H1 (cell line): Measurements from ENCODE around the gene ETNK1. TPM values are rescaled to one million over a fixed set of nuclear protein-coding genes. Genes with fewer than 3 reads are reported as not detected.
"Not testable (repeated sequence)": the region's sequence is repeated elsewhere in the genome, so short reads cannot be mapped to it uniquely, and the experiment has no call there.

Experiments used
- CTCF ChIA-PET: fragments of 300-600 bp; sonication (Branson Sonifier 250); formaldehyde crosslinking; loops from one replicate; lab custom pipeline; 2021; ENCODE audit not compliant: partially characterized antibody; lab: Charles Lee
- POLR2A ChIA-PET: fragments of 300-600 bp; sonication (Branson Sonifier 250); formaldehyde crosslinking; loops from one replicate; lab custom pipeline; 2021; ENCODE audit warnings: inconsistent platforms; ENCODE audit not compliant: partially characterized antibody; lab: Charles Lee
- DNase-seq, 2 experiments: peaks; one replicate each; pipeline versions ENCODE4 v3.0.0 to v3.0.0-alpha.2; 2010 to 2022; ENCODE audit warnings: low spot score in 2 of 2, low read depth in 1 of 2, mixed read lengths in 1 of 2
- FAIRE-seq: peaks from 2 replicates; lab custom pipeline; 2011; peaks lifted over from hg19 to GRCh38; lab: Jason Lieb, UNC
- H2AFZ ChIP-seq: 2 replicates; pipeline ENCODE4 v1.8.1; 2012; ENCODE audit warnings: low read length, inconsistent platforms
- H2AK5ac ChIP-seq: 2 replicates; pipeline ENCODE4 v1.6.1; 2013; ENCODE audit warnings: low read depth, low read length
- H2BK120ac ChIP-seq: replicated peaks from 2 replicates; pipeline ENCODE3; 2013; ENCODE audit warnings: low read depth, low read length, inconsistent platforms
- H2BK12ac ChIP-seq: 2 replicates; pipeline ENCODE4 v1.6.1; 2013; ENCODE audit warnings: low read depth, low read length
- H2BK15ac ChIP-seq: 2 replicates; pipeline ENCODE4 v1.6.1; 2013; ENCODE audit warnings: low read length
- H2BK20ac ChIP-seq: 2 replicates; pipeline ENCODE4 v1.6.1; 2013; ENCODE audit warnings: low read length
- H2BK5ac ChIP-seq: 2 replicates; pipeline ENCODE4 v1.6.1; 2013; ENCODE audit warnings: low read depth, low read length
- H3K14ac ChIP-seq: 2 replicates; pipeline ENCODE4 v1.6.1; 2013; ENCODE audit warnings: inconsistent platforms; ENCODE audit not compliant: insufficient read length
- H3K18ac ChIP-seq: 2 replicates; pipeline ENCODE4 v1.6.1; 2013; ENCODE audit warnings: low read length; ENCODE audit errors: extremely low read depth
- H3K23ac ChIP-seq: 2 replicates; pipeline ENCODE4 v1.6.1; 2013; ENCODE audit warnings: inconsistent platforms; ENCODE audit not compliant: insufficient read length
- H3K23me2 ChIP-seq: 2 replicates; pipeline ENCODE4 v1.6.1; 2013; ENCODE audit warnings: low read depth, low read length
- H3K27ac ChIP-seq: 2 replicates; pipeline ENCODE4 v1.6.1; 2011; ENCODE audit warnings: low read depth, low read length, inconsistent platforms
- H3K27me3 ChIP-seq, 4 experiments: replicated peaks in 1 of 4; 1 replicate in 1 of 4; 2 replicates in 3 of 4; pipeline versions ENCODE4 v1.6.1 to v1.8.1; 2011 to 2013; ENCODE audit warnings: low read length in 3 of 4, mild to moderate bottlenecking in 3 of 4, inconsistent platforms in 2 of 4, mixed read lengths in 2 of 4, moderate library complexity in 1 of 4; ENCODE audit not compliant: control insufficient read depth in 3 of 4, insufficient read depth in 3 of 4; ENCODE audit errors: extremely low read depth in 1 of 4
- H3K36me3 ChIP-seq, 4 experiments: 2 replicates each; pipeline versions ENCODE4 v1.6.1 to v1.8.1; 2011 to 2013; ENCODE audit warnings: mild to moderate bottlenecking in 4 of 4, low read length in 3 of 4, moderate library complexity in 2 of 4, control low read depth in 1 of 4, inconsistent platforms in 1 of 4; ENCODE audit not compliant: insufficient read depth in 4 of 4, control insufficient read depth in 2 of 4
- H3K4ac ChIP-seq: replicated peaks from 2 replicates; pipeline ENCODE3; 2013; ENCODE audit warnings: low read length, low read depth, mixed read lengths, inconsistent platforms; ENCODE audit not compliant: insufficient read length
- H3K4me1 ChIP-seq, 4 experiments: replicated peaks in 1 of 4; 1 replicate in 1 of 4; 2 replicates in 3 of 4; pipeline versions ENCODE4 v1.6.1 to v1.8.1; 2011 to 2013; ENCODE audit warnings: low read length in 3 of 4, inconsistent platforms in 2 of 4, mixed read lengths in 1 of 4; ENCODE audit not compliant: insufficient read depth in 4 of 4, control insufficient read depth in 3 of 4
- H3K4me2 ChIP-seq, 2 experiments: 2 replicates each; pipeline versions ENCODE4 v1.6.1 to v1.8.1; 2011 to 2013; ENCODE audit warnings: low read depth in 2 of 2, low read length in 2 of 2, control low read depth in 1 of 2, inconsistent platforms in 1 of 2, mild to moderate bottlenecking in 1 of 2; ENCODE audit not compliant: insufficient read depth in 1 of 2
- H3K4me3 ChIP-seq, 4 experiments: fragments of 200-600, 300-600 bp in 1 of 4; sonication (generic), shearing (Covaris generic), sonication (Bioruptor Twin) in 1 of 4; 2 replicates each; pipeline versions ENCODE4 v1.5.1 to v1.8.1; 2011 to 2016; ENCODE audit warnings: low read length in 4 of 4, low read depth in 3 of 4, control low read depth in 2 of 4, inconsistent platforms in 2 of 4, mild to moderate bottlenecking in 2 of 4, mixed read lengths in 1 of 4, moderate library complexity in 1 of 4; ENCODE audit not compliant: insufficient read depth in 2 of 4; ENCODE audit errors: extremely low read depth in 1 of 4
- H3K56ac ChIP-seq: replicated peaks from 2 replicates; pipeline ENCODE3; 2013; ENCODE audit warnings: low read depth, mild to moderate bottlenecking, mixed read lengths, low read length, inconsistent platforms; ENCODE audit not compliant: insufficient read length
- H3K79me1 ChIP-seq: 2 replicates; pipeline ENCODE4 v1.6.1; 2013; ENCODE audit warnings: low read depth, low read length, control low read depth
- H3K79me2 ChIP-seq, 2 experiments: 2 replicates each; pipeline versions ENCODE4 v1.6.1 to v1.8.1; 2012 to 2013; ENCODE audit warnings: low read length in 2 of 2, mild to moderate bottlenecking in 2 of 2, inconsistent platforms in 1 of 2; ENCODE audit not compliant: insufficient read depth in 2 of 2, control insufficient read depth in 1 of 2
- H3K9ac ChIP-seq, 4 experiments: replicated peaks in 1 of 4; 1 replicate in 1 of 4; 2 replicates in 3 of 4; pipeline versions ENCODE4 v1.6.1 to v1.8.1; 2011 to 2013; ENCODE audit warnings: low read depth in 3 of 4, low read length in 3 of 4, control low read depth in 2 of 4, mild to moderate bottlenecking in 2 of 4, moderate library complexity in 2 of 4, inconsistent platforms in 1 of 4; ENCODE audit errors: extremely low read depth in 1 of 4
- H3K9me3 ChIP-seq, 2 experiments: 2 replicates each; pipeline versions ENCODE4 v1.6.1 to v1.8.1; 2012 to 2013; ENCODE audit warnings: mild to moderate bottlenecking in 2 of 2, moderate library complexity in 2 of 2, control low read depth in 1 of 2, inconsistent platforms in 1 of 2, low read depth in 1 of 2, low read length in 1 of 2, mixed read lengths in 1 of 2; ENCODE audit not compliant: insufficient read depth in 2 of 2
- H4K20me1 ChIP-seq, 2 experiments: replicated peaks in 1 of 2; 2 replicates each; pipeline versions ENCODE3 to v1.8.1; 2011 to 2013; ENCODE audit warnings: inconsistent platforms in 2 of 2, low read length in 2 of 2, mild to moderate bottlenecking in 1 of 2; ENCODE audit not compliant: insufficient read depth in 2 of 2, control insufficient read depth in 1 of 2
- H4K5ac ChIP-seq: 2 replicates; pipeline ENCODE4 v1.6.1; 2013; ENCODE audit warnings: low read length, low read depth, mixed read lengths, inconsistent platforms; ENCODE audit not compliant: insufficient read length
- H4K8ac ChIP-seq: 2 replicates; pipeline ENCODE4 v1.8.0; 2013; ENCODE audit warnings: mild to moderate bottlenecking, moderate library complexity, low read length, inconsistent platforms; ENCODE audit not compliant: insufficient read depth; ENCODE audit errors: extremely low read depth
- H4K91ac ChIP-seq: replicated peaks from 2 replicates; pipeline ENCODE3; 2013; ENCODE audit warnings: low read length, mixed read lengths, inconsistent platforms; ENCODE audit not compliant: insufficient read length
- WGBS, 2 experiments: shearing (Covaris generic) in 1 of 2; methylation state at CpG; one replicate each; pipeline versions ENCODE4 v1.1.6 to v1.1.7; 2013 to 2015; ENCODE audit warnings: low lambda C conversion rate in 2 of 2, mixed read lengths in 2 of 2, inconsistent platforms in 1 of 2, low coverage in 1 of 2, missing lambda C conversion rate in 1 of 2; ENCODE audit not compliant: insufficient replicate concordance in 2 of 2, insufficient coverage in 1 of 2, insufficient read length in 1 of 2; ENCODE audit errors: extremely low coverage in 1 of 2, missing lambda C conversion rate in 1 of 2; 5-methylcytosine and 5-hydroxymethylcytosine counted together
- polyA plus RNA-seq, 7 experiments: library from polyadenylated mRNA; depleted of rRNA in 3 of 7; stranded (reverse) in 5 of 7; unstranded in 2 of 7; fragments of >200 nt in 5 of 7; fragments of 200-250 nt in 2 of 7; gene quantifications; 1 replicate in 5 of 7; 2 replicates in 1 of 7; 4 replicates in 1 of 7; pipeline versions ENCODE4 v1.2.1 to v1.2.3, GENCODE V29; 2011 to 2013; ENCODE audit warnings: missing spikeins in 2 of 7, mixed read lengths in 2 of 7
- total RNA-seq: library from RNA; stranded (reverse); fragmentation: NEBNext Ultra II Directional; extraction: Animal tissue kit (Norgen Biotek cat#: 25700); gene quantifications from 2 replicates; pipeline ENCODE4 v1.2.1, GENCODE V29; 2021

ETNK1 gene
- total and polyA plus RNA-seq, 2 of the 8 experiments (the other 6 are each of a cell fraction or from before 2014, with no cell fraction given): 11.6 to 82.7 TPM

GRCh38 chr12:22597539-22597938, 27.4 kb upstream of the ETNK1 start:
- H2AK5ac ChIP-seq, H2BK20ac ChIP-seq, H4K91ac ChIP-seq, H3K18ac ChIP-seq, H3K79me2 ChIP-seq, H3K14ac ChIP-seq, H3K23me2 ChIP-seq, H3K4me1 ChIP-seq, H3K9me3 ChIP-seq, H4K20me1 ChIP-seq, H3K4ac ChIP-seq, H4K8ac ChIP-seq, H3K9ac ChIP-seq, H4K5ac ChIP-seq, H2BK15ac ChIP-seq, H2AFZ ChIP-seq, H3K56ac ChIP-seq, H2BK120ac ChIP-seq, H3K23ac ChIP-seq, DNase-seq, H3K27ac ChIP-seq, H3K27me3 ChIP-seq, POLR2A ChIA-PET, H2BK5ac ChIP-seq, H2BK12ac ChIP-seq, H3K4me2 ChIP-seq, H3K36me3 ChIP-seq, H3K4me3 ChIP-seq, H3K79me1 ChIP-seq, FAIRE-seq: not testable (repeated sequence)
- CTCF ChIA-PET: interaction anchor here (1.2 kb wide), 1 partner anchor 68 kb away, joined by 3 read pairs; no protein-coding TSS in a partner anchor
- WGBS, 2 experiments: 95% methylated on average over 6 of the region's 6 CpGs; no CpG with 5 or more reads in 1 of the 2 experiments
